ENCODE data around the gene NRCAM. TPM values are rescaled to one million over a fixed set of nuclear protein-coding genes. Genes with fewer than 3 reads are reported as not detected.

The NRCAM gene
- total RNA-seq, 1 donor from 2014 or later, result 7.9 TPM

- H3K4me1 ChIP-seq, result no peaks in the 10 kb centered on the region
- TF ChIP-seq CTCF (IDR thresholded peaks at IDR 0.05) (no peak), POLR2AphosphoS5 (IDR thresholded peaks at IDR 0.05; ENCODE audit: insufficient read depth in 1 of 2, low read depth in 1 of 2) (no peak)
- no peak overlapping the region for H3K4me3 ChIP-seq
- no peak for DNase-seq (ENCODE audit: extremely low spot score in 2 of 2)
- H3K27me3 ChIP-seq, result no peaks in the 10 kb centered on the region
- H3K36me3 ChIP-seq, result no peaks in the 10 kb centered on the region
- intact Hi-C loops (cut with DNase I), result no loop called here
- no peaks in the 10 kb centered on the region for H3K9me3 ChIP-seq
- no peak overlapping the region for H3K27ac ChIP-seq
These were observed 128.0 kb downstream of the NRCAM start for GRCh38 chr7:108328174-108328651.

GRCh38 chr7:108327353-108327752 is 128.9 kb downstream of the NRCAM start:
- no peak for DNase-seq (ENCODE audit: extremely low spot score in 2 of 2)
- no peak overlapping the region for H3K4me3 ChIP-seq
- no peak for TF ChIP-seq CTCF (IDR thresholded peaks at IDR 0.05)
- TF ChIP-seq POLR2AphosphoS5 (IDR thresholded peaks at IDR 0.05; ENCODE audit: insufficient read depth in 1 of 2, low read depth in 1 of 2), result no peak
- TF ChIP-seq POLR2A (IDR thresholded peaks at IDR 0.05), result no peak
- H3K27me3 ChIP-seq, result no peaks in the 10 kb centered on the region
- H3K36me3 ChIP-seq, result no peaks in the 10 kb centered on the region
- no peaks in the 10 kb centered on the region for H3K9me3 ChIP-seq
- intact Hi-C loops (cut with DNase I), result no loop called here
- no peak overlapping the region for H3K27ac ChIP-seq
- H3K4me1 ChIP-seq, result no peaks in the 10 kb centered on the region

- Histone ChIP-seq H3K27ac (no peak overlapping the region), H3K4me1 (no peaks in the 10 kb centered on the region), H3K9me3 (no peaks in the 10 kb centered on the region), H3K27me3 (no peaks in the 10 kb centered on the region), H3K36me3 (no peaks in the 10 kb centered on the region), H3K4me3 (no peak overlapping the region)
- no peak for DNase-seq (ENCODE audit: extremely low spot score in 2 of 2)
- TF ChIP-seq CTCF (IDR thresholded peaks at IDR 0.05) (no peak), POLR2AphosphoS5 (IDR thresholded peaks at IDR 0.05; ENCODE audit: insufficient read depth in 1 of 2, low read depth in 1 of 2) (no peak), POLR2A (IDR thresholded peaks at IDR 0.05) (no peak)
- intact Hi-C loops (cut with DNase I), result no loop called here
These were observed 129.3 kb downstream of the NRCAM start for GRCh38 chr7:108326938-108327337.

- intact Hi-C loops (cut with DNase I), result no loop called here
- Histone ChIP-seq H3K27ac (no peak overlapping the region), H3K9me3 (no peaks in the 10 kb centered on the region), H3K27me3 (no peaks in the 10 kb centered on the region), H3K4me1 (no peaks in the 10 kb centered on the region), H3K4me3 (no peak overlapping the region), H3K36me3 (no peaks in the 10 kb centered on the region)
- no peak for DNase-seq (ENCODE audit: extremely low spot score in 2 of 2)
- no peak for TF ChIP-seq POLR2A (IDR thresholded peaks at IDR 0.05)
These were observed 131.9 kb downstream of the NRCAM start for GRCh38 chr7:108324053-108325038.

- Histone ChIP-seq H3K27ac (no peak overlapping the region), H3K27me3 (no peaks in the 10 kb centered on the region), H3K9me3 (no peaks in the 10 kb centered on the region), H3K4me1 (no peaks in the 10 kb centered on the region), H3K36me3 (no peaks in the 10 kb centered on the region), H3K4me3 (no peak overlapping the region)
- intact Hi-C loops (cut with DNase I), result no loop called here
- TF ChIP-seq POLR2AphosphoS5 (IDR thresholded peaks at IDR 0.05; ENCODE audit: insufficient read depth in 1 of 2, low read depth in 1 of 2), result no peak
- TF ChIP-seq CTCF (IDR thresholded peaks at IDR 0.05), result no peak
- no peak for TF ChIP-seq POLR2A (IDR thresholded peaks at IDR 0.05)
- no peak for DNase-seq (ENCODE audit: extremely low spot score in 2 of 2)
These were observed 133.1 kb downstream of the NRCAM start for GRCh38 chr7:108322925-108323832.

All from vagina (tissue), 2 donors.